Cardiac septum (tissue), 1 donor: ENCODE measurements around the gene ALOXE3. TPM values are rescaled to one million over a fixed set of nuclear protein-coding genes. Genes with fewer than 3 reads are reported as not detected.

ENCODE experiments used
- DNase-seq: peaks from one replicate; pipeline ENCODE4 v3.0.0-alpha.2; 2020; ENCODE audit warnings: low spot score
- intact Hi-C: fragments of 100-400 bp; cut with DNase I; formaldehyde crosslinking; loops from one replicate; pipeline ENCODE4 v1.14.0; 2022
- total RNA-seq: library from RNA; stranded (reverse); fragmentation: NEBNext Ultra II Directional; extraction: Animal tissue kit (Norgen Biotek cat#: 25700); gene quantifications from one replicate; pipeline ENCODE4 v1.2.1, GENCODE V29; 2021
- donor health status: DM: no; HTN: no; CAD: no.

Gene ALOXE3
- total RNA-seq, 1 donor from 2014 or later: not detected

DNA sequence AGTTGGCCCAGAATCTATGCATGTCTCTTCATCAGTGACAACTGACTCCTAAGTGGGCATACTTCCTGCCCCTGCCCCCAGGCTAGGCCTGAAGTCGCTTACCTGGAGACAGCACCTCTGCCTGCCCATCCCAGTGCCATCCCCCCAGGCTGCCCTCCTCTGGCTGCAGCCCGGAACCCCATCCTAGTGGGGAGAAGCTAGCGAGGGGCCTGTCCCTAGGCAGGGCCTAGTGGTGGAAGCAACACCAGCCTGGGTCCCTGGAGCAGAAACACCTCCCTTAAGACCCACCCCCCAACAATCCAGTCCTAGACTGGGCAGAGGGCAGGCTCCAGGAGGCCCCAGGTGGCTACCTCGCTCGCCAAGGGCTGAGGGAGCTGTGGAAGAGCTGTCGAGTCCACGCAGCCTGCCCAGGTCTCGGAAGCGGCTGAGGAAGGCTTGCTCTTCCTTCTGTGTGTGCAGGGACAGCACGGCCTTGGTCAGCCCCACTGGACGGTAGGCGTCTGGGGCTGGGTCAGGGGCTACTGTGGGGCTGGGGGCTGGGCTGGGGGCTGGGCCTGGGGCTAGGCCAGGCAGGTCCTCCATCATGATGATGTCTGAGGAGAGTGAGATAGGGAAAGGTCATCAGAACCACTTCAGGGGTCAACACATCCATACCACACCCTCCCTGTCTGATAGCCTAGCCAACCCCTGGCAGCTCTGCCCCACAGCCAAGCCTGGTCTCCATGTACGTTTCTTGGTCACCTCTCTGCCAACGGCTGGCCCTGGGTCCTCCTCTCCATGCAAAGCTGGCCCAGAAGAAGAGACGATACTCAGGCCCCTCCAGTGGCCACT, 26.3 kb upstream of the ALOXE3 start:
- DNase-seq: no peak
- intact Hi-C loops: no loop called here

DNA sequence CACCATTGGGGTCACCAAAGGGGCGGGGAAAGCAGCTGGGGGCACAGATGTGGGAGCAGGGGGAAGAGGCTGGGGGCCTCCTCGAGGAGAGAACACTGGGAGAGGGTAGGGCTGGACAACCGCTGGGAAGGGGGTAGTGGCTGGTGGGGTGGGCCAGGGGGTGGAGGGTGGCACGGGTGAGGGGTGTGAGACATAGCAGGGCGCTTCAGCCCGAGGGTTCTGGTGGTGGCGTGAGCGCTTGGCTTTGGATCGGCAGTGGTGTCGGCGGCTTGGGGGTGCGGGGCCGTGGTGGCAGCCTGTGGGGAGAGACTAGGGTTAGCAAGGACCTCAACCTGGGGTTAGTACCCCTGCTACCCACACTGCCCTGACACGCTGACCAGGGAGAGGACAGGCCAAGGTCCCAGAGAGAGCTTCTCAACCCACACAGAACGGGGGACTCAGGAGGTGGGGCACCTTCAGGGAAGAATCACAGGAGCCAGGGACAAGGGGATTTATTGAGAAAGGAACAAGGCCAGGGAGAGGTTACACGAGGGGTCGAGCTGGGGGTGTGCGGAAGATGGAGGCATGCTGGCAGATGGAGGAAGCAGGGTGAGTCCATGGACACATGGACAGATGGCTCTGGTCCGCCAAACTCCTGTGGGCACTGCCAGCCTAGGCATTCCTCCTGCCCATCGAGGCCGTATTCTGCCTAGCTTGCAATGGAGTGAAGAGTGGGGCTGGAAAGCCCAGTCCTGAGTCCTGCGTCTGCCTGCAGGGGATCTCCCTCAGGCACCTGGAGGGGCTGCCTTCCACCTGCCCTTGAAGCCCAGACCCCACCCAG, 25.5 kb upstream of the ALOXE3 start:
- no peak for DNase-seq
- intact Hi-C loops: no loop called here

DNA sequence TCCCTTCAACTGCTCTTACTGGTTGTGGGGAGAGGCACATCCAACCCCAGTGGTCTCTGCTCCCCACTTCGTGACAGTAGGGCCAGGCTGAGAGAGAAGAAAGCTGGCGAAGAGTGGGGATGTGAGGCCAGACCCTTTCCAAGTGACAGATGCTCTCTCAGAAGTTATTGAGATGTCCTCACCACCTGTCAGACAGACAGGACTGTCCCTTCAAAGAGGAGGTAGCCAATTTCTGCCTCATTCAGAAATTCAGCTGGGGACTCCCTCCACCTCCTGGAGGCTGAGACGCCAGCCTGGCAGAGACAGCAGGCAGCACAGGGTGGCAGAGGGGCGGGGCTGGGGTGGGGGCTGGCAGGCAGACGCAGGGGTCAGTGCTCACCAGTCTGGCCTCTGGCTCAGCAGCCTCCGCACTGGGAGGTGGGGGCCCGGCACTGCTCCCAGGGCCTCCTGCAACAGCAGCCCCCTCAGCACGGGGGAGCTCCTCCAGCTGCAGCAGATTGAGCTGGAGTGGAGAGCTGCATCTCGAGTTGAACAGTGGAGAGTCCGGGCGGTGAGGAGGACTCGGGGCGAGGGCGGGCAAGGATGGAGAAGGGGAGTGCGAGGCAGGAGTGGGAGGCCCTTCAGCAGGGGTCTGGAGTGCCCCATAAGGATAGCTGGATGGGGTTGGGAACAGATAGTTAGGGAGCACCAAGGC, 24.7 kb upstream of the ALOXE3 start:
- intact Hi-C loops: no loop called here
- DNase-seq: no peak

DNA sequence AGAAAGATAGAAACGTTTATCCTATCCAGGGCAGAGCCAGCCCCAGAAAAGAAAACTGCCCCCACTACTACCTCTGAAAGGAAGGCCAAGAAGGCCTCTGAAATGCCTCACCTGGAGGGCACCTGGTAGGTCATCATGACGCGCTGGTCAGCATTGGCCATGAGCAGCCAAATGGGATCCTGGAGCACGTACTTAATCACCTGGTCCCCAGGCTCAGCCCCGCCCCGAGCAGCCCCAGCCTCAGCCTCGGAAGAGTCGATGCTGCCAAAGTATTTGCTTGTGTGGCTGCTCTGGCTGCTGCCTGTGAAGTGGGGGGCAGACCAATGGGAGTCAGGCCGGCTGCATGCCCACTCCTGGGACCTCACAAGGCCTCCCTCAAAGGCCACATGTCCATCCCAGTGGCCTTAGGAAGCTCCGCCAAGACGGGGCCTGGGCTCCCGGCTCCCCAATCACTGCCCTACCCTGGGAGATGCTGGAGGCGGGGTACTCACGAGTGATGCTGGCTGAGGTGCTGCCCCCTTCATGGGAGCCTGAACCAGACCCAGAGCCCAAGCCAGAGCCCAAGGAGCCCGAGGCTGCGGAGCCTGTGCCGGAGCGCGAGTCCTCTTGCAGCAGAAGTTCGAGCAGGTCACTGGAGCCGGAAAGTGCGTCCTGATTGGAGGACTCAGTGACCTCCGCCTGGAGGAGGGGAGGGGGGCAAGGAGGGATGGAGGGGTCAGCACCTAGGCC, 24.0 kb upstream of the ALOXE3 start:
- no peak for DNase-seq
- intact Hi-C loops: no loop called here

DNA sequence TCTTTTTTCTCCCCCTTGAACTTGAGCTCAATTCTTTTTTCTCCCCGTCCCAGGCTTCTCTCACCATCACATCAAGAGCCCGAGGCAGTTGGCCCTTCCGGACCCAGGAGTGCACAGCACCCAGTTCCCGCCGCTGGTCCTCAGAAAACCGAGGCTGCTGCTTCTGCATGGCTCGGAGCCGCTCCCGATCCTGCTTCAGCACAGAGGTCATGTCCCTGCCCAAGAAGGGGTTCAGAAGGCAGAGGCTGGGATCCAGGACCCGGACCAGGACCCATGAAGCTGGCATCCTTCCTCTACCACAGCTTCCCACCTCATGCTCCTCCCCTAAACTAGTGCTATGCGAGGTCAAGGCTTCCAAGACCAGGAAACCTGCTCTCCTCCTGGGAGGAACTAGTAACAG, 23.4 kb upstream of the ALOXE3 start:
- intact Hi-C loops: no loop called here
- DNase-seq: no peak

DNA sequence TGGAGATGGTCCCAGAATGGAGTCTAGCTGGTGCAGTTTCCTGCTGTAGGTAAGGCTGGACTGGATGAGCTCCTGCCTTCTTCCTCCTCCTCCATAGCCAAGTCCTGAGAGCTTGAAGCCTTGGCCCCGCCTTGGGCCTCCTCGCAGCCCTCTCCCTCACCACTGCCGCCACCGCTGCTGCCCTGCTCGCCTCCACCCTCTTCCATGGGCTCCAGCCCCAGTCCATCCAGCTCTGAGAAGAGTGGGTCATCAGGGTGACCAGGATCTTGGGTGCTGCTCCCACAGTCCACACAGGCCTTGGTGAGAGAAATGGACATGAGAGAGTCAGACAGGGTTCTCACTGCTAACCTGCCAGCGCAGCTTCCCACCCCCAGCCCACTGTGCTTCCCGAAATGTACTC, 22.7 kb upstream of the ALOXE3 start:
- intact Hi-C loops: no loop called here
- DNase-seq: no peak

DNA sequence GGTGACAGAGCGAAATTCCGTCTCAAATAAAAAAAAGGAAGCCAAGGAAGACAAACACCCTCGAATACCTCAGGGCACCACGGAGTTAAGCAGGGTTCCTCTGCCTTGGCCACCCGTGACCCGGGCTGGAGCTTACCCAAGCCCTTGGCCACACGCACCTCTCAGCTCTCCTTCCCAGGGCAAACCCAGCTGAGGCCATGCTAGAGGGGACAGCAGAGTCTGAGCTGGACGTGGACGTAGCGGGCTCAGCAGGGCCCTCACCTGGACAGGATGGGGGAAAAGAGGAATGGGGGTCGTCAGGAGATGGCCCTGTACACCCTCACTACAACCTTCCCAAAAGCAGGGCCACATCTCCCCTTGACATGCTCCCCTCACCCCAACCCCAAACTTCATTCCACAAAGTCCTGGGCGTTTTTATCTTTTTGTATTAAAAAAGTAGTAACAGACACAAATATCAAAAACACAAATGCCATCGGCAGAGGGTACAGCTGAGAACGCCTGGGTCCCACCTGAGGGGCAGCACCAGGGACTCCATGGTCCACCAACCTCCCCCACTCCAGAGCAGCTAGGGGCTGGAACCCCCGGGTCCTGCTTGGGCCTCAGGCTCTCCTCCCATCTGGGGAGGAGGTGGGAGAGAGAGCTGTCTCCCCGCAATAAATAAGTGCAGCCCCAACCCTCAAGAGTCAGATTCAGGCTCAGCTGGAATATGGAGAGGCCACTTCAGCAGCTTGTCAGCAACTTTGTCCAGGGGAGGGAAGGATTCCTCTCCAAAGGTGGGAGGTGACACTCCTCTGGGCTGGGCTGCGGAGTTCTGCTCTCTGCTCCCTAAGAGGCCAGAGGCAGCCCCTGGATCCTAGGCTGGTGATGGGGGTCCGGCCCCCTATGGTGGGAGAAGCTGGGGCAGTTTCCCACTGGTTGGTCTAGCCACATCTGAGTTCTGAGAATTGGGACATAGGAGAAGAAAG, 22.0 kb upstream of the ALOXE3 start:
- DNase-seq: no peak
- intact Hi-C loops: no loop called here

DNA sequence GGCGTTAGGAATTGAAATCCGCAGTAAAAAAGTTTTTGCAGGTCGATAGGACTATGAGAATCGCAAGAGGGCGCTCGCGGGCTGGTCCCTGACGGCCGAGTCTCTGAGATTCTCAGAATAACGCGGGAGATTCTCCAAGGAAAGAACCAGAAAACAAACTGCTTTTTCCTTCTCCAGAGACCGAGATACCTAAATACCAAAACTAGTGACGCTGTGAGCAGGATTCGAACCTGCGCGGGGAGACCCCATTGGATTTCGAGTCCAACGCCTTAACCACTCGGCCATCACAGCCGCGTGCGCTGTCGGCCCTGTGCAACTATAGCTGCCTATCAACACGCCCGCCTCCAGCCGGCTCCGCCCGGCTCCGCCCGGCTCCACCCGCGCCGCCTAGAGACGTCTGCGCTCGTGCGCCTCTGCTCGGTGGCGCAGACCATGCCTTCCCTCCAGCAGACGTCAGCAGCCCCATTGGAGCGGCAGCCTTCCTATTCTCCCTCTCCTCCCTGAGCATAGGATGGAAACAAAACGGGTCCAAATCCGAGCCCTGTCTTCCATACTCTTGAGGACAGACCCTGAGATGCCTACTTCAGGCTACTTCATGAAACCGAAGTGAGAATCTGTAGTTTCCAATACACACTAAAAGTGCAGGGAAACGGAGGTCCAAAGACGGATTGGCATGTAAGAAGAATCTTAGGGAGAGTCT, 20.5 kb upstream of the ALOXE3 start:
- peak; percentile 96 for DNase-seq
- intact Hi-C loops: loop anchor here (1.0 to 5.0 kb wide), 3 partner anchors 14 to 48 kb away; partner anchors contain the start of gene HES7

DNA sequence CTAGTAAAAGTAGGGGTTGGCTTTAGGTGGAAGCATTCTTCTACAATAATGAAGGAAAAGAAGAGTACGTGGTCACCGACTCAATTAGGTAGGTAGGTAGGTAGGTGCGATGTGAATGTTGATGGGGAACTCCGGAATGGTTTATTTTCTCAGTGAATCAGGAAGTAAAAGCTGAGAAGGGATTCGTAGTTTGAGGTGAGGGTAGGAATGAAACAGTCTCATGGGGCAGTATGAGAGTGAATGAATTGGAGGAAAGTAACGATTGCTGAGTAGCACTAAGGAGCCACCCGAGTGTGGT, 20.0 kb upstream of the ALOXE3 start:
- DNase-seq: no peak
- intact Hi-C loops: loop anchor here (1.0 to 5.0 kb wide), 3 partner anchors 14 to 49 kb away; partner anchors contain the start of gene HES7

DNA sequence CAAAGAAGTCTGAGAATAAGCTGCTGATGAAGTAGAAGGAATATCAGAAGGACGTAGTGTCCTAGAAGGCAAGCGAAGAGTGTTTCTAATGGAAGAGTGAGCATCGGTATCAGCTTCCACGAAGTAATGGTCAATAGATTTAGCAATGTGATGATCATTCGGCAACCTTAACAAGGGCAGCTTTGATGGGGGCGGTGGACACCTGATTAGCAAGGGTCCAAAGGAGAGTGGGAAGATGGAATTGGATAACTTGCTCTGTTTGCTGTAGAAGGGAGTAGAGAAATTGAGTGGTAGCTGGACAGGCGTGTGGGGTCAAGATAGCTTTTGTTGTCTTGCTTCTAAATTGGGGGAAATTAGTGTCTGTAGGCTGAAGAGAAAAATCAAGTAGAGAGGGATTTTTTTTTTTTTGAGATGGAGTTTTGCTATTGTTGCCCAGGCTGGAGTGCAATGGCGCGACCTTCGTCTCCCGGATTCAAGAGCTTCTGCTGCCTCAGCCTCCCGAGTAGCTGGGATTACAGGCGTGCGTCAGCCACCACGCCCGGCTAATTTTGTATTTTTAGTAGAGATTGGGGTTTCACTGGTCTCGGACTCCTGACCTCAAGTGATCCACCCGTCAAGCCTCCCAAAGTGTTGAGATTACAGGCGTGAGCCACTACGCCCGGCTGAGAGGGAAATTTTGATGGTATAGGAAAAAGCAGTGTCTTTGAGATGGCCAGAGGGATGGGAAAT, 19.5 kb upstream of the ALOXE3 start:
- intact Hi-C loops: loop anchor here (1.0 to 5.0 kb wide), 3 partner anchors 13 to 49 kb away; partner anchors contain the start of gene HES7
- no peak for DNase-seq

DNA sequence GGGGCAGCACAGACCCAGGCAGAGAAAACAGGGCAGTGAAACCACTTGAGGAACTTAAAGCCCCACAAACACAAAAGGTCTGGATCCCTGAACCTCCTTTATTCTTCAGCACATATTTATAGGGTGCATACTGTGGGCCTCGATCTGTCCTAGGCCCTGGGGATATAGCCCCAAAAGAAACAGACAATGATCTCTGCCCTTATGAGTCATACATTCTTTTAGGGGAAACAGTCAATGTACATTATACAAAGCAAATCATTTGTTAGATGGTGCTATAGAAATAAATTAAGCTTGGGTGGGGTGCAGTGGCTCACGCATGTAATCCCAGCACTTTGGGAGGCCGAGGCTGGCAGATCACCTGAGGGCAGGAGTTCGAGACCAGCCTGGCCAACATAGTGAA, 15.6 kb upstream of the ALOXE3 start:
- DNase-seq: no peak
- intact Hi-C loops: no loop called here

DNA sequence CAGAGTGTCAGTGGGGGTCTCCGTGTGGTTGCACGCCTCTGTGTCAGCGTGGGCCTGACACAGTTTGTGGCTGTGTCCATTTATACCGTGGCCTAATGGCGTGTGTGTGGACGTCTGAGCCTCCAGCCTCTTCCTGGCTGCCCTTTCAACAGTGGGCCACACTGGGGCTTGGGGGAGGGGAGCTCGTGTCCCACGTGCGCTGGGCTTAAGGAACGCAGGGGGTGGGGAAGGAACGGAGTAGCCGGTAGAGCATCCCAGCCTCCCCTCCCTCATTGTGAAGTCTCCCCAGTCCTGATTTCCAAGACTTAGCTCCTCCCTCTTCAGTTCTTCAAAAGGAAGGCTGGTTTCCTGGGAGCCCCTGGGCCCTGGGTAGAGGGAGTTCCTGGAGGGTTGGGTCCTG, 15.1 kb upstream of the ALOXE3 start:
- intact Hi-C loops: no loop called here
- no peak for DNase-seq

DNA sequence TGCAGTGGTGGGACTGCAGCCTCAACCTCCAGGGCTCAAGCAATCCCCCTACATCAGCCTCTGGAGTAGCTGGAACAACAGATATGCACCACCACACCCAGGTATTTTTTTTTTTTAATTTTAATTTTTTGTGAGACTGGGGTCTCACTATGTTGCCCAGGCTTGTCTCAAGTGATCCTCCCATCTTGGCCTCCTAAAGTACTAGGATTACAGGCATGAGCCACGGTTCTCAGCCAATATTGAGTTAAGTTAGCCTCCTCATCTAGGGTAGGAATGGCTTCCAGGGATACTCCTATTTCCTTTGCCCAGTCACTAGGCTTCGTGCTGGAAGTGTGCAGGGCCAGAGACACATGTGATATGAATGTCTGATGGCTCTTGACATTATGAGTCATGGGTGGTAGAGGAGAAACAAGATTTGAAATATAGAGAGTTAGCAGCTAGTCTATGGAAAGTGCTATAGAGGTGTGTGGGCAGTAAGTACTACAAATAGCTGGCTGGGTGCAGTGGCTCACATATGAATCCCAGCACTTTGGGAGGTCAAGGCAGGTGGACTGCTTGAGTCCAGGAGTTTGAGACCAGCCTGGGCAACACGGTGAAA, 13.6 kb upstream of the ALOXE3 start:
- intact Hi-C loops: no loop called here
- DNase-seq: no peak

DNA sequence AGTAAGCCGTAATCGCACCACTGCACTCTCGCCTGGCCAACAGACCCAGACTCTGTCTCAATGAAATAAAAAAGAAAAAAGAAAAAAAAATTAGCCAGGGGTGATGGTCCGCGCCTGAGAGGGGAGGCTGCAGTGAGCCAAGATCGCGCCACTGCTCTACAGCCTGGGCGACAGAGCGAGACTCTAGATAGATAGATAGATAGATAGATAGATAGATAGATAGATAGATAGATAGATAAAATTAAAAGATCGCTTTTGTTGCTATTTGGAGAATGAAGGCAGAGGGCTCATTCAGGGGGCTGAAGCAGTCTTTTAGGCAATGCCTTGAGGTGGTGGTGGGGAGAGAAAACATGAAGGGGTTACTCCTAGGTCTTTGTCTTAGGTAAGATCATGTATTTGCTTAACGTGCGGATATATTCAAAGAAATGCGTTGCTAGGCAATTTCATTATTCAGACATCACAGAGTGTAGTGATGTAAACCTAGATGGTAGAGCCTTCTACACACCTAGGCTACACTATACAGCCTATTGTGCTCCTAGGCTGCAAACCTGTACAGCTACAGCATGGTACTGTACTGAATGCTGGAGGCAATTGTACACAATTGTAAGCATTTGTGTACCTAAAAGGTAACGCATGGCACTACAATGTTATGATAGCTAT, 9.9 kb upstream of the ALOXE3 start:
- no peak for DNase-seq
- intact Hi-C loops: no loop called here

DNA sequence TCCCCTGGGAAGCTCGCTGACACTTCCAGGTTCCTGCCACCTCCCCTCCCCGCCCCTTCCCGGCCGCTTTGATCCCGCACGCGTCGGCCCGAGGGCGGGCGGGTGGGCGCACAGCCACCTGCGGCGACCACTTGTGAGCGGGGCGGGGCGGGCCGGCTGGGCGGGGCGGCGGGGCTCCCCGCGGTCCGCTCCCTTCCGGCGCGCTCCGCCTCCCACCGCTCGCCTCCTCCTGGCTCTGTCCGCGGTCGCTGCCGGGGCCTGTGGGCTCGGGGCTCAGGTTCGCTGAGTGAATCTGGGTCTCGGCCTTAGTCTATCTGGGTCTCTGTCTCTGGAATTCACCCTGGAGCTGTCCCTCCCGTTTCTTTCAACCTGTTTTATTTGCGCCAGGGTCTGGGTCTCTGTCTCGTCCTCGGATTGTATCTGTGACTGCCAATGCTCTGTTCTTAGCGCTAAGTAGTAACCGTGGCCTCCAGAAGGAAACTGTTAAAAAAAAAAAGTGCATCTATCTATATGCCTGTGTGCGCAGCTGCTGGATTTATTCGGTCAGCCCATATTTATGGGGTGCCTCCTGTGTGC, 8.3 kb upstream of the ALOXE3 start:
- DNase-seq: peak; percentile 81
- intact Hi-C loops: no loop called here

DNA sequence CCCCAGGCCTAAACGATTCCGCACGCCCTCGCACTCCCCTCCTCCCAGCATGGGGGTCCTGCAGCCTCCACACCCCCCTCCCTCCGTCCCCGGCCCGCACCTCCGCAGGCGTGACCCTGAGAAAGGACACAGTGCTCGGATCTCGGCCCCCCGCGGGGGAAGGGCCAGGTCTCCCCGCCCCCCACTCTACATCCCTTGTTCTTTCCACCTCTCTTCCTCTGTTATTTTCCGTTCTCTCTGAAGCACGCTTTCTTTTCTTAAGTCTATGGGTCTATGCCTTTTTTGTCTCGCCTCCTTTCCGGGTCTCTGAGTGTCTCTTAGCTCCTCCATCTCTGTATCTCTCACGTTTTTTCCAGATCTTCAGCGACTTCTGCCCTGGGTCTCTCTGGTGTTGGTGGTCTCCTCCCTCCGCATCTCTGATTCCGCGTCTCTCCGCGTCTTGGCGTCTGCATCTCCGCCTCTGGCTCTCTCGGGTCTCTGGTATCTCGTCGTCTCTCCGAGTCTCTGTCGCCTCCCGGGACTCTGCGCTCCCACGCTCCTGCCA, 7.7 kb upstream of the ALOXE3 start:
- DNase-seq: no peak
- intact Hi-C loops: loop anchor here (2.0 kb wide), 1 partner anchor 13 kb away; no protein-coding TSS in a partner anchor
